OCI-LY7 (cell line): ENCODE results near the gene TRAPPC12. TPM values are rescaled to one million over a fixed set of nuclear protein-coding genes. Genes with fewer than 3 reads are reported as not detected.

ENCODE experiments used
- BruUV-seq: library from RNA; stranded (reverse); fragments of 400-500 nt; replicated peaks from 2 replicates; lab custom pipeline; 2021; lab: Mats Ljungman, UMichigan
- CTCF ChIA-PET: fragments of 300-600 bp; sonication (Branson Sonifier 250); formaldehyde crosslinking; loops from one replicate; lab custom pipeline; 2022; ENCODE audit warnings: antibody characterized with exemption; ENCODE audit not compliant: unreplicated experiment; lab: Charles Lee
- POLR2A ChIA-PET: fragments of 300-600 bp; sonication (Branson Sonifier 250); formaldehyde crosslinking; loops from one replicate; lab custom pipeline; 2022; ENCODE audit warnings: antibody characterized with exemption; lab: Charles Lee
- DNase-seq: peaks from one replicate; pipeline ENCODE4 v3.0.0-alpha.2; 2015; ENCODE audit warnings: low spot score
- H2AFZ ChIP-seq: fragments of 200-600 bp; sonication (generic), shearing (Covaris generic); 2 replicates; pipeline ENCODE4 v1.6.1; 2014; ENCODE audit warnings: mild to moderate bottlenecking, antibody characterized with exemption, low read length, moderate library complexity
- H3K27ac ChIP-seq: fragments of 200-600 bp; sonication (generic); 2 replicates; pipeline ENCODE4 v1.5.1; 2014; ENCODE audit warnings: mixed run types, low read depth, mild to moderate bottlenecking, moderate library complexity, low read length, inconsistent platforms; ENCODE audit not compliant: poor library complexity, severe bottlenecking
- H3K36me3 ChIP-seq: fragments of 200-600 bp; sonication (generic); 2 replicates; pipeline ENCODE4 v1.6.1; 2014; ENCODE audit warnings: mild to moderate bottlenecking, antibody characterized with exemption, low read length, moderate library complexity, mixed read lengths; ENCODE audit not compliant: insufficient read depth
- H3K4me1 ChIP-seq: fragments of 200-600 bp; sonication (generic); 2 replicates; pipeline ENCODE4 v1.5.1; 2014; ENCODE audit warnings: mild to moderate bottlenecking, low read length; ENCODE audit not compliant: insufficient read depth, poor library complexity, severe bottlenecking
- H3K4me2 ChIP-seq: fragments of 200-600 bp; sonication (generic); 2 replicates; pipeline ENCODE4 v1.6.1; 2014; ENCODE audit warnings: mild to moderate bottlenecking, low read length
- H3K4me3 ChIP-seq: fragments of 200-600 bp; sonication (generic); 2 replicates; pipeline ENCODE4 v1.5.1; 2014; ENCODE audit warnings: mild to moderate bottlenecking, low read depth, low read length; ENCODE audit not compliant: poor library complexity, severe bottlenecking
- H3K79me2 ChIP-seq: fragments of 200-600 bp; sonication (generic); 2 replicates; pipeline ENCODE4 v1.6.1; 2016; ENCODE audit warnings: low read depth, mild to moderate bottlenecking, low read length, moderate library complexity, mixed read lengths; ENCODE audit not compliant: insufficient read depth
- H3K9me2 ChIP-seq: fragments of 200-600 bp; sonication (generic); 2 replicates; pipeline ENCODE4 v1.6.1; 2016; ENCODE audit warnings: mild to moderate bottlenecking, low read length, mixed read lengths; ENCODE audit not compliant: insufficient read depth
- H3K9me3 ChIP-seq: fragments of 200-600 bp; sonication (generic); 2 replicates; pipeline ENCODE4 v1.6.1; 2014; ENCODE audit warnings: mild to moderate bottlenecking, mixed run types, low read length, mixed read lengths
- H4K20me1 ChIP-seq: fragments of 200-600 bp; sonication (generic); 2 replicates; pipeline ENCODE4 v1.6.1; 2014; ENCODE audit warnings: mild to moderate bottlenecking, antibody characterized with exemption, low read length, moderate library complexity, mixed read lengths; ENCODE audit not compliant: insufficient read depth
- CTCF ChIP-seq: fragments of 200-600 bp; sonication (generic); conservative IDR thresholded peaks from 2 replicates; pipeline ENCODE4 v1.5.1; 2014; ENCODE audit warnings: mild to moderate bottlenecking, antibody characterized with exemption, low read length, moderate library complexity, mixed read lengths
- EZH2phosphoT487 ChIP-seq: fragments of 200-600 bp; sonication (generic); IDR thresholded peaks from 2 replicates; pipeline ENCODE4 v1.6.1; 2018; ENCODE audit warnings: low read depth, borderline replicate concordance, mild to moderate bottlenecking, mixed run types, antibody characterized with exemption, low read length, moderate library complexity, mixed read lengths
- intact Hi-C: fragments of 100-400 bp; cut with micrococcal nuclease; formaldehyde crosslinking; loops from one replicate; pipeline ENCODE4 v1.10.0; 2022; ENCODE audit not compliant: unreplicated experiment
- total RNA-seq, 2 experiments: library from RNA; depleted of rRNA in 1 of 2; stranded (reverse); fragments of >200 nt in 1 of 2; shearing (Covaris generic) in 1 of 2; gene quantifications; 2 replicates each; pipeline ENCODE4 v1.2.3, GENCODE V29; 2014 to 2022

Gene TRAPPC12
- total RNA-seq, 2 experiments from 2014 or later, result 85.2 to 91.6 TPM

- CTCF ChIA-PET, result interaction anchor here (1.1 kb wide), 1 partner anchor 13 kb away, joined by 3 read pairs; no protein-coding TSS in a partner anchor
- Histone ChIP-seq H3K4me2 (no peak overlapping the region), H3K9me3 (no peaks in the 10 kb centered on the region), H3K9me2 (no peaks in the 10 kb centered on the region), H3K4me3 (no peak overlapping the region), H3K4me1 (no peaks in the 10 kb centered on the region), H3K79me2 (no peaks in the 10 kb centered on the region), H3K36me3 (peaks cover 62% of the 10 kb centered on the region), H2AFZ (no peak overlapping the region), H3K27ac (no peak overlapping the region), H4K20me1 (no peaks in the 10 kb centered on the region)
- POLR2A ChIA-PET, result interaction anchor here (0.6 to 2.6 kb wide), 4 partner anchors 14 to 65 kb away, joined by 3 to 9 read pairs (median 3); no protein-coding TSS in a partner anchor
- TF ChIP-seq CTCF (no peak), EZH2phosphoT487 (no peak)
- BruUV-seq, result no TSS peak
- DNase-seq, result no peak
- intact Hi-C loops, result no loop called here
Observed at GRCh38 chr2:3429066-3429610, 49.6 kb downstream of the TRAPPC12 start.

DNA sequence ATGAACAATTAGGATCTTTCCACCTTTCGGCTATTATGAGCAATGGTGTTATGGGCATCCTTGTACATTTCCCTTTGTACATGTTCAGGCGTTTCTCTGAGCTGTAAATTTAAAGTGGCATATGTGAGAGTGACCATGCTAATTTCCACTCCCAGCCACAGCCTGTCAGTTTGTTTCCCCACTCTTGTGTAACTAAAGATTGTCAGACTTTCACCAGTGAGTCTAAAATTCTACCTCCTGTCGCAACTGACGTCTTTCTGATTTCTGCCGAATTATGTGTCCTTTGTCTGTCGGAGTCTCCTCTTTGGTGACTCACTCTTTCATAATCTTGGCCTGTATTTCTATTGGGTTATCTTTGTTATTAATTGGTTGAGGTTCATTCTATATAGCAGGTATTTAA lies 50.7 kb downstream of the TRAPPC12 start:
- Histone ChIP-seq H4K20me1 (no peaks in the 10 kb centered on the region), H3K4me3 (no peak overlapping the region), H3K36me3 (peaks cover 56% of the 10 kb centered on the region), H3K27ac (no peak overlapping the region), H3K4me1 (no peaks in the 10 kb centered on the region), H2AFZ (no peak overlapping the region), H3K9me3 (no peaks in the 10 kb centered on the region), H3K79me2 (no peaks in the 10 kb centered on the region), H3K9me2 (no peaks in the 10 kb centered on the region), H3K4me2 (no peak overlapping the region)
- ChIA-PET POLR2A (interaction anchor here (0.5 to 2.6 kb wide), 3 partner anchors 9 to 301 kb away, joined by 3 to 9 read pairs (median 3); no protein-coding TSS in a partner anchor), CTCF (no interaction called here)
- TF ChIP-seq EZH2phosphoT487, result no peak
- TF ChIP-seq CTCF, result no peak
- intact Hi-C loops, result no loop called here
- no TSS peak for BruUV-seq
- no peak for DNase-seq

- no TSS peak for BruUV-seq
- no peak for TF ChIP-seq CTCF
- no peak for TF ChIP-seq EZH2phosphoT487
- H3K27ac ChIP-seq, result no peak overlapping the region
- H4K20me1 ChIP-seq, result no peaks in the 10 kb centered on the region
- no peaks in the 10 kb centered on the region for H3K9me3 ChIP-seq
- DNase-seq, result no peak
- H2AFZ ChIP-seq, result no peak overlapping the region
- intact Hi-C loops, result no loop called here
- no peak overlapping the region for H3K4me3 ChIP-seq
- no peak overlapping the region for H3K4me2 ChIP-seq
- peaks cover 49% of the 10 kb centered on the region for H3K36me3 ChIP-seq
- H3K79me2 ChIP-seq, result no peaks in the 10 kb centered on the region
- H3K4me1 ChIP-seq, result no peaks in the 10 kb centered on the region
- ChIA-PET CTCF (no interaction called here), POLR2A (interaction anchor here (0.7 to 0.8 kb wide), 3 partner anchors 10 to 826 kb away, joined by 3 read pairs; no protein-coding TSS in a partner anchor)
- no peaks in the 10 kb centered on the region for H3K9me2 ChIP-seq
Observed at GRCh38 chr2:3430740-3431490, 51.4 kb downstream of the TRAPPC12 start.
